HEK293 (cell line): Measurements from ENCODE around the gene MCRIP1.

ENCODE experiments used
- CTCF ChIA-PET: fragments of 350-600 bp; formaldehyde crosslinking; extraction: SDS; loops from one replicate; lab custom pipeline; 2021; ENCODE audit warnings: antibody characterized with exemption; lab: Yijun Ruan, JAX
- POLR2A ChIA-PET: fragments of 300-600 bp; formaldehyde crosslinking; extraction: SDS; loops from one replicate; lab custom pipeline; 2020; ENCODE audit warnings: antibody characterized with exemption, inconsistent platforms; lab: Yijun Ruan, JAX
- H3K27ac ChIP-seq: fragments of 200-500 bp; sonication (Bioruptor generic); 2 replicates; pipeline ENCODE4 v1.5.1; 2014; ENCODE audit warnings: low read depth, low read length, control low read depth, inconsistent platforms; ENCODE audit errors: extremely low read depth
- H3K36me3 ChIP-seq, 2 experiments: fragments of 200-500 bp in 1 of 2; sonication (Bioruptor generic) in 1 of 2; 1 replicate in 1 of 2; 2 replicates in 1 of 2; pipeline ENCODE4 v1.5.1; 2014 to 2017; ENCODE audit warnings: inconsistent platforms in 2 of 2, low read length in 2 of 2; ENCODE audit not compliant: control insufficient read depth in 2 of 2, insufficient read depth in 1 of 2
- H3K4me1 ChIP-seq: fragments of 200-500 bp; sonication (Bioruptor generic); 2 replicates; pipeline ENCODE4 v1.5.1; 2014; ENCODE audit warnings: mild to moderate bottlenecking, low read length, inconsistent platforms; ENCODE audit not compliant: control insufficient read depth, insufficient read depth
- H3K4me3 ChIP-seq: 2 replicates; pipeline ENCODE4 v1.5.1; 2011; ENCODE audit warnings: low read depth, mild to moderate bottlenecking, control low read depth, low read length, moderate library complexity
- H3K9me3 ChIP-seq: fragments of 200-500 bp; sonication (Bioruptor generic); 2 replicates; pipeline ENCODE4 v1.5.1; 2014; ENCODE audit warnings: low read depth, low read length, inconsistent platforms; ENCODE audit not compliant: control insufficient read depth, insufficient read depth
- PRDM10 ChIP-seq: fragments of 450-650 bp; formaldehyde crosslinking; IDR thresholded peaks from 2 replicates; pipeline ENCODE4 v1.5.1; 2016; ENCODE audit warnings: missing biosample characterization, missing genetic modification characterization
- SCRT2 ChIP-seq: fragments of 450-650 bp; formaldehyde crosslinking; IDR thresholded peaks from 2 replicates; pipeline ENCODE4 v1.5.1; 2016; ENCODE audit warnings: missing biosample characterization, missing genetic modification characterization
- ZNF18 ChIP-seq: fragments of 450-650 bp; formaldehyde crosslinking; IDR thresholded peaks from 2 replicates; pipeline ENCODE4 v1.5.1; 2016; ENCODE audit warnings: missing biosample characterization, missing genetic modification characterization
- ZNF514 ChIP-seq: fragments of 450-650 bp; formaldehyde crosslinking; IDR thresholded peaks from 2 replicates; pipeline ENCODE4 v1.5.1; 2016; ENCODE audit warnings: missing biosample characterization, missing genetic modification characterization
- ZNF585B ChIP-seq: fragments of 450-650 bp; formaldehyde crosslinking; IDR thresholded peaks from 2 replicates; pipeline ENCODE4 v1.5.1; 2016; ENCODE audit warnings: missing biosample characterization, missing genetic modification characterization
- ZNF600 ChIP-seq: fragments of 450-650 bp; formaldehyde crosslinking; IDR thresholded peaks from 2 replicates; pipeline ENCODE4 v1.5.1; 2016; ENCODE audit warnings: missing biosample characterization, missing genetic modification characterization
- ZNF843 ChIP-seq: fragments of 450-650 bp; formaldehyde crosslinking; IDR thresholded peaks from 2 replicates; pipeline ENCODE4 v1.5.1; 2016; ENCODE audit warnings: missing biosample characterization, missing genetic modification characterization

The MCRIP1 gene

GRCh38 chr17:81858170-81858966 lies 25.3 kb upstream of the MCRIP1 start:
- H3K4me1 ChIP-seq = peaks cover 7% of the 10 kb centered on the region
- no peak overlapping the region for H3K4me3 ChIP-seq
- ChIA-PET POLR2A (interaction anchor here (1.1 kb wide), 1 partner anchor 15 kb away, joined by 3 read pairs; no protein-coding TSS in a partner anchor), CTCF (interaction anchor here (1.1 kb wide), 1 partner anchor 146 kb away, joined by 3 read pairs; no protein-coding TSS in a partner anchor)
- H3K36me3 ChIP-seq = peaks cover 52 to 73% of the 10 kb centered on the region in 2 experiments
- TF ChIP-seq ZNF18 (no peak), ZNF514 (tag by site-specific recombination) (no peak), ZNF585B (tag by site-specific recombination) (peak; percentile 95)
- H3K9me3 ChIP-seq = no peaks in the 10 kb centered on the region
- H3K27ac ChIP-seq = no peak overlapping the region

- CTCF ChIA-PET = interaction anchor here (0.6 to 1.2 kb wide), 6 partner anchors 15 to 149 kb away, joined by 3 to 5 read pairs (median 4); partner anchors contain the start of gene MCRIP1
Observed at GRCh38 chr17:81854974-81855774, 22.1 kb upstream of the MCRIP1 start.

GRCh38 chr17:81852237-81852636 lies 19.1 kb upstream of the MCRIP1 start:
- POLR2A ChIA-PET = interaction anchor here (1.7 kb wide), 1 partner anchor 10 kb away, joined by 5 read pairs; no protein-coding TSS in a partner anchor

More at GRCh38 chr17:81854974-81855774, 22.1 kb upstream of the MCRIP1 start:
- POLR2A ChIA-PET = interaction anchor here (0.6 to 2.0 kb wide), 10 partner anchors 11 to 240 kb away, joined by 3 to 9 read pairs (median 3); partner anchors contain the start of genes DCXR, MCRIP1 and PPP1R27
- Histone ChIP-seq H3K4me3 (no peak overlapping the region), H3K27ac (no peak overlapping the region), H3K36me3 (peaks cover 68 to 94% of the 10 kb centered on the region in 2 experiments), H3K4me1 (peaks cover 3% of the 10 kb centered on the region; the same call in 1 of the 2 replicates), H3K9me3 (no peaks in the 10 kb centered on the region)
- TF ChIP-seq ZNF600 (peak; percentile 11; the same call in 1 of the 2 replicates), ZNF843 (tag by site-specific recombination) (no peak)
- TF ChIP-seq, all 188 proteins: peak for 1

More at GRCh38 chr17:81852237-81852636, 19.1 kb upstream of the MCRIP1 start:
- CTCF ChIA-PET = interaction anchor here (0.6 to 1.1 kb wide), 2 partner anchors 11 to 228 kb away, joined by 4 read pairs; no protein-coding TSS in a partner anchor
- TF ChIP-seq PRDM10 (tag by site-specific recombination) (0 out of 2 replicates have a peak, but pooled peaks have one; percentile 19), SCRT2 (tag by site-specific recombination) (no peak)
- Histone ChIP-seq H3K4me1 (no peaks in the 10 kb centered on the region), H3K36me3 (peaks cover 79 to 86% of the 10 kb centered on the region in 2 experiments), H3K4me3 (no peak overlapping the region), H3K9me3 (no peaks in the 10 kb centered on the region), H3K27ac (no peak overlapping the region)
